Caco-2 (cell line): ENCODE results near the gene NBAS. TPM values are rescaled to one million over a fixed set of nuclear protein-coding genes. Genes with fewer than 3 reads are reported as not detected.

Source experiments
- BruUV-seq: library from RNA; stranded (reverse); fragments of 400-500 nt; replicated peaks from 2 replicates; lab custom pipeline; 2021; lab: Mats Ljungman, UMichigan
- CTCF ChIA-PET: fragments of 300-600 bp; sonication (Branson Sonifier 250); formaldehyde crosslinking; loops from one replicate; lab custom pipeline; 2022; ENCODE audit warnings: antibody characterized with exemption; lab: Charles Lee
- POLR2A ChIA-PET: fragments of 300-600 bp; sonication (Branson Sonifier 250); formaldehyde crosslinking; loops from one replicate; lab custom pipeline; 2022; ENCODE audit warnings: antibody characterized with exemption; lab: Charles Lee
- DNase-seq, 2 experiments: peaks; one replicate each; pipeline versions ENCODE4 v3.0.0 to v3.0.0-alpha.2; 2020 to 2022
- H3K27me3 ChIP-seq: replicated peaks from 2 replicates; pipeline ENCODE4 v1.6.0; 2011; ENCODE audit warnings: low read length; ENCODE audit not compliant: control insufficient read depth, insufficient read depth
- H3K36me3 ChIP-seq: 2 replicates; pipeline ENCODE4 v1.5.1; 2011; ENCODE audit warnings: low read length; ENCODE audit not compliant: control insufficient read depth, insufficient read depth
- H3K4me1 ChIP-seq: fragments of 250-450 bp; sonication (Bioruptor Pico); 2 replicates; pipeline ENCODE4 v1.5.1; 2020; ENCODE audit warnings: mild to moderate bottlenecking
- H3K4me3 ChIP-seq: 2 replicates; pipeline ENCODE4 v1.5.1; 2011; ENCODE audit warnings: low read depth, mild to moderate bottlenecking, control low read depth, low read length
- H3K9me3 ChIP-seq: fragments of 250-450 bp; sonication (Bioruptor Pico); 2 replicates; pipeline ENCODE4 v1.5.1; 2020; ENCODE audit warnings: mild to moderate bottlenecking, moderate library complexity
- H3K27ac Mint-ChIP-seq: one replicate; pipeline ENCODE4 v1.8.0; 2022; ENCODE audit warnings: mixed read lengths; ENCODE audit not compliant: unreplicated experiment
- H3K27me3 Mint-ChIP-seq: one replicate; pipeline ENCODE4 v1.8.0; 2022; ENCODE audit warnings: mixed read lengths; ENCODE audit not compliant: insufficient read depth, unreplicated experiment
- H3K36me3 Mint-ChIP-seq: one replicate; pipeline ENCODE4 v1.8.0; 2022; ENCODE audit warnings: mild to moderate bottlenecking, mixed read lengths; ENCODE audit not compliant: insufficient read depth, unreplicated experiment
- H3K4me1 Mint-ChIP-seq: one replicate; pipeline ENCODE4 v1.8.0; 2022; ENCODE audit warnings: low read depth, mixed read lengths; ENCODE audit not compliant: unreplicated experiment
- H3K4me3 Mint-ChIP-seq: one replicate; pipeline ENCODE4 v1.8.0; 2022; ENCODE audit warnings: mild to moderate bottlenecking, moderate library complexity, mixed read lengths; ENCODE audit not compliant: unreplicated experiment
- H3K9me3 Mint-ChIP-seq: one replicate; pipeline ENCODE4 v1.8.0; 2022; ENCODE audit warnings: mixed read lengths; ENCODE audit not compliant: unreplicated experiment
- intact Hi-C: fragments of 100-400 bp; cut with micrococcal nuclease; formaldehyde crosslinking; loops from one replicate; pipeline ENCODE4 v1.10.0; 2022; ENCODE audit not compliant: unreplicated experiment
- total RNA-seq: library from RNA; stranded (reverse); gene quantifications from 2 replicates; pipeline ENCODE4 v1.2.3, GENCODE V29; 2022
- TF ChIP-seq, protein P1 (sequence below), 2 experiments: fragments of 200-600 bp in 1 of 2; IDR thresholded peaks; 1 replicate in 1 of 2; 2 replicates in 1 of 2; pipeline versions ENCODE4 v1.5.1 to v1.8.0; 2011 to 2022; ENCODE audit warnings: antibody characterized with exemption in 1 of 2, control low read depth in 1 of 2, inconsistent platforms in 1 of 2, low read depth in 1 of 2, low read length in 1 of 2, mild to moderate bottlenecking in 1 of 2, moderate library complexity in 1 of 2; ENCODE audit not compliant: insufficient read depth in 1 of 2, severe bottlenecking in 1 of 2, unreplicated experiment in 1 of 2

The NBAS gene
- total RNA-seq, 1 experiment from 2014 or later = 31.1 TPM

DNA sequence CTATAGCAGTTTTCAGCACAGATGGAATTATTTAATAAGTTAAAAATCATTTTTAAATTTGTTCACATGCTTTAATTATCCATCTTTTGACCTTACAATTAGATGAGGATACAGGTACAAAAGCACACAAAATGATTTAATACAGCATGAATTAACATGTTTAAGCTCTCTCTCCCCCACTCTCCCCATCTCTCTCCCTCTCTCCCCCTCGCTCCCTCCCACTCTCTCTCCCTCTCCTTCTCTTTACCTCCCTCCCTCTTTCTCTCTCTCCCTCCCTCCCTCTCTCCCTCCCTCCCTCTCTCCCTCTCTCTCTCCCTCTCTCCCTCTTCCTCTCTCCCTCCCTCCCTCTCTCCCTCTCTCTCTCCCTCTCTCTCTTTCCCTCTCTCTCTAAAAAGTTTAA lies 7.6 kb downstream of the NBAS start:
- H3K4me1 Mint-ChIP-seq = no peaks in the 10 kb centered on the region
- H3K36me3 ChIP-seq = peaks cover 1% of the 10 kb centered on the region; the same call in 1 of the 2 replicates
- no peak overlapping the region for H3K27ac Mint-ChIP-seq
- no peaks in the 10 kb centered on the region for H3K9me3 ChIP-seq
- TF ChIP-seq, protein P1, sequence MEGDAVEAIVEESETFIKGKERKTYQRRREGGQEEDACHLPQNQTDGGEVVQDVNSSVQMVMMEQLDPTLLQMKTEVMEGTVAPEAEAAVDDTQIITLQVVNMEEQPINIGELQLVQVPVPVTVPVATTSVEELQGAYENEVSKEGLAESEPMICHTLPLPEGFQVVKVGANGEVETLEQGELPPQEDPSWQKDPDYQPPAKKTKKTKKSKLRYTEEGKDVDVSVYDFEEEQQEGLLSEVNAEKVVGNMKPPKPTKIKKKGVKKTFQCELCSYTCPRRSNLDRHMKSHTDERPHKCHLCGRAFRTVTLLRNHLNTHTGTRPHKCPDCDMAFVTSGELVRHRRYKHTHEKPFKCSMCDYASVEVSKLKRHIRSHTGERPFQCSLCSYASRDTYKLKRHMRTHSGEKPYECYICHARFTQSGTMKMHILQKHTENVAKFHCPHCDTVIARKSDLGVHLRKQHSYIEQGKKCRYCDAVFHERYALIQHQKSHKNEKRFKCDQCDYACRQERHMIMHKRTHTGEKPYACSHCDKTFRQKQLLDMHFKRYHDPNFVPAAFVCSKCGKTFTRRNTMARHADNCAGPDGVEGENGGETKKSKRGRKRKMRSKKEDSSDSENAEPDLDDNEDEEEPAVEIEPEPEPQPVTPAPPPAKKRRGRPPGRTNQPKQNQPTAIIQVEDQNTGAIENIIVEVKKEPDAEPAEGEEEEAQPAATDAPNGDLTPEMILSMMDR (IDR thresholded peaks at IDR 0.05; ENCODE audit: insufficient read depth in 1 of 2, low read depth in 1 of 2, low read length in 1 of 2, severe bottlenecking in 1 of 2, unreplicated experiment in 1 of 2) = no peak
- H3K4me1 ChIP-seq = peaks cover 12% of the 10 kb centered on the region
- H3K36me3 Mint-ChIP-seq = peaks cover 6% of the 10 kb centered on the region
- intact Hi-C loops = no loop called here
- no TSS peak for BruUV-seq
- no peak overlapping the region for H3K4me3 Mint-ChIP-seq
- POLR2A ChIA-PET = no interaction called here
- CTCF ChIA-PET = interaction anchor here (1.0 kb wide), 1 partner anchor 24 kb away, joined by 3 read pairs; no protein-coding TSS in a partner anchor
- H3K4me3 ChIP-seq = no peak overlapping the region
- no peaks in the 10 kb centered on the region for H3K27me3 Mint-ChIP-seq
- H3K9me3 Mint-ChIP-seq = no peaks in the 10 kb centered on the region
- H3K27me3 ChIP-seq = no peaks in the 10 kb centered on the region
- DNase-seq = no peak

GRCh38 chr2:15548974-15549373 lies 12.2 kb downstream of the NBAS start:
- no peak overlapping the region for H3K4me3 Mint-ChIP-seq
- BruUV-seq = no TSS peak
- H3K36me3 Mint-ChIP-seq = peaks cover 6% of the 10 kb centered on the region
- ChIA-PET CTCF (no interaction called here), POLR2A (no interaction called here)
- H3K27ac Mint-ChIP-seq = no peak overlapping the region
- Histone ChIP-seq H3K9me3 (no peaks in the 10 kb centered on the region), H3K4me3 (no peak overlapping the region), H3K36me3 (peaks cover 1% of the 10 kb centered on the region; the same call in 1 of the 2 replicates), H3K27me3 (no peaks in the 10 kb centered on the region), H3K4me1 (no peaks in the 10 kb centered on the region)
- intact Hi-C loops = no loop called here
- DNase-seq = no peak
- no peaks in the 10 kb centered on the region for H3K4me1 Mint-ChIP-seq
- TF ChIP-seq, protein P1 (IDR thresholded peaks at IDR 0.05; ENCODE audit: insufficient read depth in 1 of 2, low read depth in 1 of 2, low read length in 1 of 2, severe bottlenecking in 1 of 2, unreplicated experiment in 1 of 2) = no peak
- no peaks in the 10 kb centered on the region for H3K27me3 Mint-ChIP-seq
- H3K9me3 Mint-ChIP-seq = no peaks in the 10 kb centered on the region

DNA sequence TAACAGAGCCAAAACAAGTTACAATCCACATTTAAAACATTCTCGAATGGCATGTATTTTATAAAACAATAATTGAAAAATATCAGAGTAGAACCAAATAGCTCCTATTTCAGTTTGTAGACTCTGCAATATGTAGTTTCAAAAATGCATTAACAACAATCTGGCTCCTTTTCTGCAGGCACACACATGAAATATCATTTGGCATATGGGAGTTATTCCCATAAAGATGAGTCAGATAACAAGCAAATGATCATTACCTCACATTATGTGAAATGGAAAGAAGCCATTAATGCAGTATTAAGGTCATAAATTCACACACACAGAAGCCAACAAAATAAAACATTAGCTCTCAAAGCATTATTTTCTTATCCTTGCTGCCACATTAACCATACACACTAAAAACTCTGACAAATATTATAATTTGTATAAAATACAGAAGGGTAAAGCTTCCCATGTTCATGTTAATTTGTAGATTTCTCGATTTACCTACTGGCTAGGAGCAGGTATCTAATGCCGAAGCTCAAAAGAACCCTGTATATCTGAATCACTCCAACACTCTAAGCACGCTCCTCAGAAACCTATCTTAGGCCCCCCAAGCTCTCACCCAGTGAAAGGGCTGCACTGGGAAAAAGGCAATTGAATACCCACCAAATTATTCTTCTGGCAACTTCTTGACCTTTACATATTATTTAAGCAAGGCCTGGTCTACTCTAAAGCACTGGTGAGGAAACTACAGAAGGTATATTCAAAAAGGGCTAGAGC lies 13.8 kb downstream of the NBAS start:
- Histone ChIP-seq H3K27me3 (no peaks in the 10 kb centered on the region), H3K4me1 (no peaks in the 10 kb centered on the region), H3K36me3 (peaks cover 1% of the 10 kb centered on the region; the same call in 1 of the 2 replicates), H3K9me3 (no peaks in the 10 kb centered on the region), H3K4me3 (no peak overlapping the region)
- peaks cover 3% of the 10 kb centered on the region for H3K36me3 Mint-ChIP-seq
- BruUV-seq = no TSS peak
- no peaks in the 10 kb centered on the region for H3K27me3 Mint-ChIP-seq
- CTCF ChIA-PET = interaction anchor here (1.3 kb wide), 1 partner anchor 30 kb away, joined by 4 read pairs; no protein-coding TSS in a partner anchor
- DNase-seq = no peak
- H3K4me3 Mint-ChIP-seq = no peak overlapping the region
- no peak overlapping the region for H3K27ac Mint-ChIP-seq
- no peaks in the 10 kb centered on the region for H3K9me3 Mint-ChIP-seq
- intact Hi-C loops = loop anchor here (2.0 kb wide), 1 partner anchor 44 kb away; the partner anchor contains the start of gene DDX1
- H3K4me1 Mint-ChIP-seq = no peaks in the 10 kb centered on the region
- TF ChIP-seq, protein P1 (IDR thresholded peaks at IDR 0.05; ENCODE audit: insufficient read depth in 1 of 2, low read depth in 1 of 2, low read length in 1 of 2, severe bottlenecking in 1 of 2, unreplicated experiment in 1 of 2) = no peak
- POLR2A ChIA-PET = no interaction called here
